Trophoblast cell (in vitro differentiated cells and primary cell): Measurements from ENCODE around the gene CCDC187.

Source experiments
- DNase-seq, 2 donors: peaks; one replicate each; pipeline ENCODE4 v3.0.0-alpha.2; 2016
- H2AFZ ChIP-seq: 2 replicates; pipeline ENCODE4 v1.6.1; 2013; ENCODE audit warnings: low read length, moderate library complexity, mild to moderate bottlenecking; ENCODE audit not compliant: insufficient read depth, poor library complexity
- H2AK5ac ChIP-seq: 2 replicates; pipeline ENCODE4 v1.6.1; 2013; ENCODE audit warnings: mild to moderate bottlenecking, low read length
- H2BK120ac ChIP-seq: 2 replicates; pipeline ENCODE4 v1.6.1; 2013; ENCODE audit warnings: low read length, mild to moderate bottlenecking, moderate library complexity; ENCODE audit not compliant: insufficient read depth, poor library complexity
- H2BK12ac ChIP-seq: 2 replicates; pipeline ENCODE4 v1.6.1; 2013; ENCODE audit warnings: mild to moderate bottlenecking, low read length, moderate library complexity
- H2BK5ac ChIP-seq: 2 replicates; pipeline ENCODE4 v1.6.1; 2013; ENCODE audit warnings: low read length, low read depth, moderate library complexity, mild to moderate bottlenecking; ENCODE audit not compliant: poor library complexity
- H3K14ac ChIP-seq: 2 replicates; pipeline ENCODE4 v1.6.1; 2013; ENCODE audit warnings: mild to moderate bottlenecking, low read length
- H3K18ac ChIP-seq: 2 replicates; pipeline ENCODE4 v1.6.1; 2013; ENCODE audit warnings: mild to moderate bottlenecking, low read length
- H3K23ac ChIP-seq: 2 replicates; pipeline ENCODE4 v1.6.1; 2013; ENCODE audit warnings: low read length
- H3K27ac ChIP-seq: 2 replicates; pipeline ENCODE4 v1.5.1; 2013; ENCODE audit warnings: low read depth, mild to moderate bottlenecking, inconsistent platforms, low read length, moderate library complexity
- H3K27me3 ChIP-seq: 2 replicates; pipeline ENCODE4 v1.6.1; 2013; ENCODE audit warnings: inconsistent platforms, mild to moderate bottlenecking, low read length, moderate library complexity; ENCODE audit not compliant: insufficient read depth
- H3K36me3 ChIP-seq, 2 experiments: 1 replicate in 1 of 2; 2 replicates in 1 of 2; pipeline ENCODE4 v1.6.1; 2013; ENCODE audit warnings: low read length in 2 of 2, mild to moderate bottlenecking in 2 of 2, moderate library complexity in 1 of 2; ENCODE audit not compliant: insufficient read depth in 2 of 2, control insufficient read depth in 1 of 2
- H3K4ac ChIP-seq: 2 replicates; pipeline ENCODE4 v1.6.1; 2013; ENCODE audit warnings: low read depth, mild to moderate bottlenecking, low read length, moderate library complexity
- H3K4me1 ChIP-seq, 2 experiments: 1 replicate in 1 of 2; 2 replicates in 1 of 2; pipeline ENCODE4 v1.6.1; 2013; ENCODE audit warnings: low read length in 2 of 2, mild to moderate bottlenecking in 2 of 2, moderate library complexity in 1 of 2; ENCODE audit not compliant: insufficient read depth in 2 of 2, control insufficient read depth in 1 of 2
- H3K4me2 ChIP-seq: 2 replicates; pipeline ENCODE4 v1.6.1; 2013; ENCODE audit warnings: inconsistent platforms, mild to moderate bottlenecking, low read length, moderate library complexity
- H3K4me3 ChIP-seq: 2 replicates; pipeline ENCODE4 v1.5.1; 2013; ENCODE audit warnings: mild to moderate bottlenecking, low read depth, low read length, inconsistent platforms
- H3K79me1 ChIP-seq: one replicate; pipeline ENCODE4 v1.6.1; 2013; ENCODE audit warnings: low read length
- H3K79me2 ChIP-seq: 2 replicates; pipeline ENCODE4 v1.6.1; 2013; ENCODE audit warnings: low read length, mild to moderate bottlenecking; ENCODE audit not compliant: control insufficient read depth, insufficient read depth, poor library complexity
- H3K9ac ChIP-seq: 2 replicates; pipeline ENCODE4 v1.6.1; 2013; ENCODE audit warnings: mild to moderate bottlenecking, low read length
- H3K9me3 ChIP-seq: 2 replicates; pipeline ENCODE4 v1.6.1; 2013; ENCODE audit warnings: low read depth, mild to moderate bottlenecking, control low read depth, inconsistent platforms, low read length; ENCODE audit not compliant: insufficient read depth
- H4K12ac ChIP-seq: 2 replicates; pipeline ENCODE4 v1.6.1; 2013; ENCODE audit warnings: low read depth, mild to moderate bottlenecking, low read length, moderate library complexity
- H4K8ac ChIP-seq: 2 replicates; pipeline ENCODE4 v1.6.1; 2013; ENCODE audit warnings: low read depth, mild to moderate bottlenecking, low read length, moderate library complexity
- H4K91ac ChIP-seq: one replicate; pipeline ENCODE4 v1.6.1; 2013; ENCODE audit warnings: low read depth, mild to moderate bottlenecking, low read length, moderate library complexity
- WGBS: extraction: QIAGEN DNeasy Blood & Tissue Kit; methylation state at CpG from one replicate; pipeline ENCODE4 v1.1.7; 2013; ENCODE audit warnings: missing lambda C conversion rate; ENCODE audit not compliant: insufficient read length, insufficient coverage; ENCODE audit errors: extremely low coverage; 5-methylcytosine and 5-hydroxymethylcytosine counted together

Gene CCDC187

DNA sequence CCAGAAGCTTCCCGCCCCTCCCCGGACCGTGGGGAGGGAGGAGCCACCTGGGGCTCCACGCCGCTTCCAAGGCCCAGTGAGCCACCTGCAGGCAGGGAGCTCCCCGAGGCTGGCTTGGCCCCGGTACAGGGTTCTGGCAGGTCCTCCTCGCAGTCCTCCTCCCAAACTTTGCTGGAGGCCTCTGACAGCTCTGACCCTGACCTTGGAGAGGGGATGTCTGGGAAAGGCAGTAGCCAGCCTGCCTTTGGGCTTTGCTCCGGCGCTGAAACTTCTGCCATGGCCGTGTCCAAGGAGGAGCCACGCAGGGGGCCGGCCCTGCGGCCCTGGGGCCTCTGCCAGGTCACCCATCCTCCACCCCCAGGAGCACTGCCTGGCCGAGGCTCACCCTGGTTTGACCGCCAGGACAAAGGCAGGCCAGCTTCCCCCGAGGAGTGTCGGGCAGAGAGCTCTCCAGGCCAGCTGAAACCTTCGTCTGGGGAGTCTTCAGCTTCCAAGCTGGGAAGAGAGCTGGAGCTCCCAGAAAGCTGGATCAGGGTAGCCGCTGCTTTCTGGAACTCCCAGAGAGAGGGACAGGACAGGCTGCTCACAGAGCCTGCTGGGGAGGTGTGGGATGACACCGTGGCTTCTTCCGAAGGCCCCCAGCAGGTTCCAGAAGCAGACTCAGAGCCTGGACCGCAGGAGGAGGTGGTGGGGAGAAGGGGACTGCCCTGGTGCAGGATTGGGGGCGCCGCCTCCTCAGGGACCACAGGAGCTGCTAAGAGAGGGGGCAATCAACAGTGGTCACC, 49.3 kb downstream of the CCDC187 start:
- no peak overlapping the region for H4K8ac ChIP-seq

DNA sequence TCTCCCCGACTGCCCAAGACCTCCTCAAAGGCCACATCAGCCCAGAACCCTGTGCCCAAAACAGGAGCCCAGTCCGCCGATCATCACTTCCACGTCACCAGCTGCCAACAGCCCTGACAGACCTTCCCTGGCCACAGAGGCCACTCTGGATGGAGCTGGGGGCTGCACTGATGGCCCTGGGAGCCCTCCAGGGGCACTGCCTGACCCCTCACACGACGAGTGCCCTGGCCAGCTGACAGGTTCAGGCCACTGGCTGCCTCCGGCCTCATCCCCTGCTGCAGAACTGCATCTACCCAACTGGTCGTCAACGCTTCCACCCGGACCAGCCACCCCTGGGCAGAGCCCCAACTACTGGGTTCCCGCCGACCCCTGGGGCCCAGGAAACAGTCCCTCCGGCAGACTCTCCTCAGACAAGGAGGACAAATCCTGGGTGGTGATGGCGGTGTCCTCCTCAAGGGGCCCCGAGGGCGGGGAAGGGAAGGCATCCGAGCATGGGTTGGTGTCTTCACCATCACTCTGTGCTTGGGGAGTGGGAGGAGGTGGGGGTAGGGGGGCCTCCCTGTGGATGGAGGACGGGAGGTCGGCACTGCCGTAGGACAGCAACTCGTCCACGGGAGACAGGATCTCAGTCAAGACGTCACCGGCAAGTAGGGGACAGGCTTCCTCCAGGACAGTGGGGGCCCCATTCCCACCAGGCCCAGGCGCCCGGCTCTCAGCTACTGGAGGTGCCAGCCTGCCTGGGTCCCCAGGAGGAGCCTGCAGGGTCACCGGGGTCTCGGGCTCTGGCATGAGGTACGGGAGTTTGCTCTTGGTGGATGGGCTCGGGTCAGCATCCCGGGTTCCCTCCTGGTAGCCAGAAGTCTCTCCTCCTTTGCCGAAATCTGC, 50.4 kb downstream of the CCDC187 start:
- Histone ChIP-seq H3K18ac (no peak overlapping the region), H4K91ac (no peak overlapping the region), H3K4me3 (no peak overlapping the region), H4K8ac (no peak overlapping the region), H2BK120ac (no peak overlapping the region), H3K27ac (no peak overlapping the region), H2BK12ac (no peak overlapping the region), H2BK5ac (no peak overlapping the region), H3K23ac (no peak overlapping the region), H3K9me3 (no peaks in the 10 kb centered on the region), H3K14ac (no peak overlapping the region), H3K4me1 (no peaks in the 10 kb centered on the region), H3K79me2 (no peaks in the 10 kb centered on the region), H3K9ac (no peak overlapping the region), H4K12ac (no peak overlapping the region), H3K36me3 (no peaks in the 10 kb centered on the region), H3K4ac (no peak overlapping the region), H2AFZ (no peak overlapping the region), H3K79me1 (no peaks in the 10 kb centered on the region), H2AK5ac (no peak overlapping the region), H3K4me2 (no peak overlapping the region), H3K27me3 (no peaks in the 10 kb centered on the region)
- no CpG with 5 or more reads among the region's 32 CpGs for WGBS
- no peak for DNase-seq

More for the DNA sequence above, 49.3 kb downstream of the CCDC187 start:
- H3K36me3 ChIP-seq = no peaks in the 10 kb centered on the region
- no peak overlapping the region for H3K14ac ChIP-seq
- H3K23ac ChIP-seq = no peak overlapping the region
- H3K18ac ChIP-seq = no peak overlapping the region
- no peak overlapping the region for H3K4ac ChIP-seq
- H3K9ac ChIP-seq = no peak overlapping the region
- no peak overlapping the region for H4K91ac ChIP-seq
- H2AK5ac ChIP-seq = no peak overlapping the region
- no peak overlapping the region for H3K4me2 ChIP-seq
- no peaks in the 10 kb centered on the region for H3K27me3 ChIP-seq
- DNase-seq = no peak
- no peak overlapping the region for H4K12ac ChIP-seq
- H3K79me2 ChIP-seq = no peaks in the 10 kb centered on the region
- peaks cover 0 to 2% of the 10 kb centered on the region in 2 experiments for H3K4me1 ChIP-seq
- H2AFZ ChIP-seq = no peak overlapping the region
- no peaks in the 10 kb centered on the region for H3K9me3 ChIP-seq
- H2BK12ac ChIP-seq = no peak overlapping the region
- no peak overlapping the region for H3K4me3 ChIP-seq
- no peaks in the 10 kb centered on the region for H3K79me1 ChIP-seq
- no peak overlapping the region for H3K27ac ChIP-seq
- WGBS = no CpG with 5 or more reads among the region's 25 CpGs
- H2BK5ac ChIP-seq = no peak overlapping the region
- H2BK120ac ChIP-seq = no peak overlapping the region

DNA sequence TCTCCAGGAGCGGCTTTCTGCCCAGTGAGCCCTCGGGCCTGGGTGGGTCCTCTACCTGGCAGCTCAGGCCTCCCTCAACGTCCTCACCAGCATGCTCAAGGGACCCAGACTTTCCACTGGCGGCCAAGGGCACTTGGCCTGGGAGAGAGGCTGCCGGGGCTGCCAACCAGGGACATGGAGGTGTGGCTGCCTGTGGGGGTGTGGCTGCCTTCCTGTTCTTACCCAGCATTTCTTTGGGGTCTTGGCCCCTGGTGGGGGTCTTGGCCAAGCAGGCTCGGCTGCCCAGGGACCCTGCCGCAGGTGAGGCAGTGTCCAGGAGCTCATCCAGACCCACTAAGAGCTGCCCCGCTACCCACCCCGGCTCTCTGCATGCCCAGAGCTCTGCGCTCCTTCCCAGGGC, 51.0 kb downstream of the CCDC187 start:
- Histone ChIP-seq H2AK5ac (no peak overlapping the region), H3K18ac (no peak overlapping the region), H2BK12ac (no peak overlapping the region), H2AFZ (no peak overlapping the region), H3K4me2 (no peak overlapping the region), H3K4ac (no peak overlapping the region), H2BK120ac (no peak overlapping the region), H3K36me3 (no peaks in the 10 kb centered on the region), H3K4me1 (peaks cover 2 to 3% of the 10 kb centered on the region in 2 experiments), H2BK5ac (no peak overlapping the region), H3K23ac (no peak overlapping the region), H3K4me3 (no peak overlapping the region), H4K12ac (no peak overlapping the region), H3K14ac (no peak overlapping the region), H3K27ac (no peak overlapping the region), H3K9me3 (no peaks in the 10 kb centered on the region), H3K27me3 (no peaks in the 10 kb centered on the region), H4K91ac (no peak overlapping the region), H3K79me1 (no peaks in the 10 kb centered on the region), H4K8ac (no peak overlapping the region), H3K9ac (no peak overlapping the region), H3K79me2 (no peaks in the 10 kb centered on the region)
- WGBS = no CpG with 5 or more reads among the region's 10 CpGs
- DNase-seq = no peak

DNA sequence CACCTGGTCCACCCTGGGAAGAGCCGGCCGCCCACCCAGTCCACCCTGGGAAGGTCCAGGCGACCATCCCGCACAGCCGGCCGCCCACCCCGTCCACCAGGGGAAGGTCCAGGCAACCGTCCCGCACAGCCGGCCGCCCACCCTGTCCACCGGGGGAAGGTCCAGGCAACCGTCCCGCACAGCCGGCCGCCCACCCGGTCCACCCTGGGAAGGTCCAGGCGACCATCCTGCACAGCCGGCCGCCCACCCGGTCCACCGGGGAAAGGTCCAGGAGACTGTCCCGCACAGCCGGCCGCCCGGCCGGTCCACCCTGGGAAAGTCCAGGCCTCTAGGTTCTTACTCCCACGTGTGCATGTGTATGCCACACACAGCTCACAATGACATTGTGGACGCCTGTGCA, 51.6 kb downstream of the CCDC187 start:
- H3K79me2 ChIP-seq = no peaks in the 10 kb centered on the region
- no peak overlapping the region for H3K4me3 ChIP-seq
- DNase-seq = no peak
- H4K8ac ChIP-seq = no peak overlapping the region
- H2BK120ac ChIP-seq = no peak overlapping the region
- peaks cover 3 to 5% of the 10 kb centered on the region in 2 experiments for H3K4me1 ChIP-seq
- no peaks in the 10 kb centered on the region for H3K9me3 ChIP-seq
- no CpG with 5 or more reads among the region's 29 CpGs for WGBS
- H3K79me1 ChIP-seq = no peaks in the 10 kb centered on the region
- no peak overlapping the region for H3K9ac ChIP-seq
- H2AK5ac ChIP-seq = no peak overlapping the region
- H3K27me3 ChIP-seq = no peaks in the 10 kb centered on the region
- no peak overlapping the region for H3K4ac ChIP-seq
- no peak overlapping the region for H2BK12ac ChIP-seq
- no peak overlapping the region for H3K23ac ChIP-seq
- H2BK5ac ChIP-seq = no peak overlapping the region
- H3K27ac ChIP-seq = no peak overlapping the region
- no peak overlapping the region for H4K91ac ChIP-seq
- no peak overlapping the region for H4K12ac ChIP-seq
- no peaks in the 10 kb centered on the region for H3K36me3 ChIP-seq
- no peak overlapping the region for H3K18ac ChIP-seq
- H2AFZ ChIP-seq = no peak overlapping the region
- no peak overlapping the region for H3K14ac ChIP-seq
- no peak overlapping the region for H3K4me2 ChIP-seq
